ENCODE data around the gene HDAC4. TPM values are rescaled to one million over a fixed set of nuclear protein-coding genes. Genes with fewer than 3 reads are reported as not detected.

Gene HDAC4
- total and polyA plus RNA-seq, 9 of the 15 experiments (the other 6 are each of a cell fraction or from before 2014, with no cell fraction given): 0.11 to 20.2 (median 4.0) TPM

GRCh38 chr2:239114616-239115265 lies 286.1 kb downstream of the HDAC4 start:
- no peak overlapping the region; a peak in 1 of 4 replicates for H3K9ac ChIP-seq (ENCODE audit: insufficient read depth in 1 of 2, low read depth in 2 of 2, low read length in 2 of 2)
- 0 out of 3 replicates have a peak, but pooled peaks cover 2% of the 10 kb centered on the region for H3K36me3 ChIP-seq (ENCODE audit: control insufficient read depth, insufficient read depth, low read length)
- H3K4me2 ChIP-seq (ENCODE audit: insufficient read depth, low read length): no peak overlapping the region
- ATAC-seq (no peak), DNase-seq (ENCODE audit: extremely low read depth in 1 of 4, low spot score in 3 of 4) (no peak), FAIRE-seq (no peak)
- POLR2A ChIA-PET: no interaction called here
- CTCF ChIA-PET (ENCODE audit: low intra/inter-chr PET ratio): no interaction called here
- no peak overlapping the region for H3K4me3 ChIP-seq
- 90% methylated on average over 8 of the region's 25 CpGs for WGBS (ENCODE audit: insufficient coverage, low coverage, missing lambda C conversion rate)
- no peaks in the 10 kb centered on the region for H4K20me1 ChIP-seq (replicated peaks; ENCODE audit: control insufficient read depth, insufficient read depth, low read length)
- no peaks in the 10 kb centered on the region for H3K27me3 ChIP-seq (ENCODE audit: control insufficient read depth in 2 of 2, insufficient read depth in 2 of 2, low read length in 2 of 2)
- H3K9me1 ChIP-seq (ENCODE audit: control insufficient read depth, insufficient read depth, low read length): no peaks in the 10 kb centered on the region
- BruUV-seq (replicated peaks): no TSS peak
- H3K9me3 ChIP-seq (replicated peaks; ENCODE audit: control insufficient read depth, insufficient read depth, low read depth, low read length): no peaks in the 10 kb centered on the region
- intact Hi-C loops (cut with micrococcal nuclease) (no loop called here), in situ Hi-C loops (cut with MboI) (no loop called here)
- no peak for TF ChIP-seq ZNF785 (CRISPR knock-in tag; IDR thresholded peaks at IDR 0.05)
- TF ChIP-seq RBM17 (IDR thresholded peaks at IDR 0.05; ENCODE audit: borderline replicate concordance, low read depth, low read length): no peak
- TF ChIP-seq ZNF830 (CRISPR knock-in tag; IDR thresholded peaks at IDR 0.05): no peak
- TF ChIP-seq PHF8 (IDR thresholded peaks at IDR 0.05; ENCODE audit: borderline replicate concordance, low read length): no peak
- H3K4me1 ChIP-seq (replicated peaks in 1 of 2; ENCODE audit: control insufficient read depth in 2 of 2, insufficient read depth in 2 of 2, low read length in 2 of 2): no peaks in the 10 kb centered on the region; a peak in 2 of 5 replicates
- H3K27ac ChIP-seq (ENCODE audit: extremely low read depth, low read depth, low read length): no peak overlapping the region
- H3K79me2 ChIP-seq (ENCODE audit: control insufficient read depth, insufficient read depth, low read length): no peaks in the 10 kb centered on the region
- H2AFZ ChIP-seq (ENCODE audit: low read depth, low read length): no peak overlapping the region

GRCh38 chr2:239114119-239114581 lies 286.7 kb downstream of the HDAC4 start:
- CTCF ChIA-PET (ENCODE audit: low intra/inter-chr PET ratio): no interaction called here
- no peaks in the 10 kb centered on the region for H3K9me1 ChIP-seq (ENCODE audit: control insufficient read depth, insufficient read depth, low read length)
- FAIRE-seq (no peak), ATAC-seq (no peak), DNase-seq (ENCODE audit: extremely low read depth in 1 of 4, low spot score in 3 of 4) (no peak)
- H3K4me3 ChIP-seq: no peak overlapping the region
- intact Hi-C loops (cut with micrococcal nuclease): no loop called here
- H3K4me1 ChIP-seq (replicated peaks in 1 of 2; ENCODE audit: control insufficient read depth in 2 of 2, insufficient read depth in 2 of 2, low read length in 2 of 2): no peaks in the 10 kb centered on the region; a peak in 2 of 5 replicates
- TF ChIP-seq MAFG (tag; conservative IDR thresholded peaks at IDR 0.05): peak; percentile 65
- peak; percentile 73 for TF ChIP-seq MAFF (IDR thresholded peaks at IDR 0.05; ENCODE audit: low read length)
- TF ChIP-seq MAFK (IDR thresholded peaks at IDR 0.05; ENCODE audit: low read length): peak; percentile 79
- TF ChIP-seq ZNF316 (IDR thresholded peaks at IDR 0.05): peak; percentile 85
- TF ChIP-seq C11orf30 (IDR thresholded peaks at IDR 0.05; ENCODE audit: low read depth): peak; percentile 75
- TF ChIP-seq FOXJ3 (CRISPR knock-in tag; IDR thresholded peaks at IDR 0.05): no peak
- TF ChIP-seq TCF7L2 (IDR thresholded peaks at IDR 0.05; ENCODE audit: low read depth, low read length): no peak
- BruUV-seq (replicated peaks): no TSS peak
- H3K9ac ChIP-seq (ENCODE audit: insufficient read depth in 1 of 2, low read depth in 2 of 2, low read length in 2 of 2): no peak overlapping the region
- no peak overlapping the region for H3K4me2 ChIP-seq (ENCODE audit: insufficient read depth, low read length)
- H3K9me3 ChIP-seq (replicated peaks; ENCODE audit: control insufficient read depth, insufficient read depth, low read depth, low read length): no peaks in the 10 kb centered on the region
- H3K36me3 ChIP-seq (ENCODE audit: control insufficient read depth, insufficient read depth, low read length): 0 out of 3 replicates have a peak, but pooled peaks cover 3% of the 10 kb centered on the region
- H2AFZ ChIP-seq (ENCODE audit: low read depth, low read length): no peak overlapping the region
- H3K27me3 ChIP-seq (ENCODE audit: control insufficient read depth in 2 of 2, insufficient read depth in 2 of 2, low read length in 2 of 2): no peaks in the 10 kb centered on the region
- no peak overlapping the region for H3K27ac ChIP-seq (ENCODE audit: extremely low read depth, low read depth, low read length)
- POLR2A ChIA-PET: no interaction called here
- H4K20me1 ChIP-seq (replicated peaks; ENCODE audit: control insufficient read depth, insufficient read depth, low read length): no peaks in the 10 kb centered on the region
- in situ Hi-C loops (cut with MboI): no loop called here
- WGBS (ENCODE audit: insufficient coverage, low coverage, missing lambda C conversion rate): 76% methylated on average over 3 of the region's 9 CpGs
- no peaks in the 10 kb centered on the region for H3K79me2 ChIP-seq (ENCODE audit: control insufficient read depth, insufficient read depth, low read length)
